CD4-positive, CD25-positive, alpha-beta regulatory T cell (primary cell): ENCODE results near the gene MAML1. TPM values are rescaled to one million over a fixed set of nuclear protein-coding genes. Genes with fewer than 3 reads are reported as not detected.

ENCODE experiments used
- ATAC-seq, 2 donors: fragments of 150-1000 bp; cut with Tn5 transposase; one replicate each; pipeline ENCODE4 v1.10.0; 2021; ENCODE audit warnings: low read depth in 2 of 2, moderate number of reproducible peaks in 2 of 2, moderate library complexity in 1 of 2
- DNase-seq, 3 donors: peaks; one replicate each; pipeline versions ENCODE4 v3.0.0 to v3.0.0-alpha.2; 2012 to 2022; ENCODE audit warnings: mixed read lengths in 1 of 3
- H3K27ac ChIP-seq: one replicate; pipeline ENCODE4 v1.7.0; 2013; ENCODE audit warnings: mild to moderate bottlenecking, low read length; ENCODE audit not compliant: insufficient read depth, poor library complexity, severe bottlenecking
- H3K27me3 ChIP-seq: one replicate; pipeline ENCODE4 v1.7.0; 2013; ENCODE audit warnings: low read length; ENCODE audit not compliant: control insufficient read depth, insufficient read depth
- H3K36me3 ChIP-seq: one replicate; pipeline ENCODE4 v1.7.0; 2013; ENCODE audit warnings: mild to moderate bottlenecking, low read length, moderate library complexity; ENCODE audit not compliant: control insufficient read depth, insufficient read depth
- H3K4me1 ChIP-seq: 2 replicates; pipeline ENCODE4 v1.7.0; 2013; ENCODE audit warnings: mild to moderate bottlenecking, low read length; ENCODE audit not compliant: insufficient read depth, control insufficient read depth, poor library complexity, severe bottlenecking
- H3K4me3 ChIP-seq: one replicate; pipeline ENCODE4 v1.7.0; 2013; ENCODE audit warnings: low read depth, mild to moderate bottlenecking, low read length, moderate library complexity
- H3K9me3 ChIP-seq, 2 experiments: 1 replicate in 1 of 2; 2 replicates in 1 of 2; pipeline ENCODE4 v1.7.0; 2013; ENCODE audit warnings: low read length in 2 of 2, mild to moderate bottlenecking in 1 of 2, moderate library complexity in 1 of 2; ENCODE audit not compliant: control insufficient read depth in 2 of 2
- H3K27ac Mint-ChIP-seq, 3 donors: one replicate each; pipeline ENCODE4 v1.8.0; 2020 to 2022; ENCODE audit warnings: mild to moderate bottlenecking in 3 of 3, mixed read lengths in 3 of 3, moderate library complexity in 2 of 3
- H3K27me3 Mint-ChIP-seq: one replicate; pipeline ENCODE4 v1.8.0; 2022; ENCODE audit warnings: mild to moderate bottlenecking, mixed read lengths
- H3K36me3 Mint-ChIP-seq: one replicate; pipeline ENCODE4 v1.8.0; 2020; ENCODE audit warnings: mixed read lengths
- H3K4me1 Mint-ChIP-seq, 4 donors: one replicate each; pipeline ENCODE4 v1.8.0; 2020 to 2022; ENCODE audit warnings: mixed read lengths in 4 of 4, mild to moderate bottlenecking in 1 of 4
- H3K4me3 Mint-ChIP-seq, 4 donors: one replicate each; pipeline ENCODE4 v1.8.0; 2020 to 2022; ENCODE audit warnings: mild to moderate bottlenecking in 4 of 4, mixed read lengths in 4 of 4, moderate library complexity in 3 of 4
- H3K9me3 Mint-ChIP-seq, 7 donors: one replicate each; pipeline ENCODE4 v1.8.0; 2020 to 2022; ENCODE audit warnings: mixed read lengths in 7 of 7, mild to moderate bottlenecking in 3 of 7, moderate library complexity in 2 of 7
- polyA plus RNA-seq, 4 donors: library from polyadenylated mRNA; unstranded; fragments of 300-500 nt; fragmentation: Illumina TruSeq; gene quantifications; one replicate each; pipeline ENCODE4 v1.2.3, GENCODE V29; 2021
- total RNA-seq: library from RNA; stranded (reverse); gene quantifications from one replicate; pipeline ENCODE4 v1.2.3, GENCODE V29; 2022

MAML1 gene
- total and polyA plus RNA-seq, 5 donors from 2014 or later: 2.8 to 39.5 (median 4.2) TPM

DNA sequence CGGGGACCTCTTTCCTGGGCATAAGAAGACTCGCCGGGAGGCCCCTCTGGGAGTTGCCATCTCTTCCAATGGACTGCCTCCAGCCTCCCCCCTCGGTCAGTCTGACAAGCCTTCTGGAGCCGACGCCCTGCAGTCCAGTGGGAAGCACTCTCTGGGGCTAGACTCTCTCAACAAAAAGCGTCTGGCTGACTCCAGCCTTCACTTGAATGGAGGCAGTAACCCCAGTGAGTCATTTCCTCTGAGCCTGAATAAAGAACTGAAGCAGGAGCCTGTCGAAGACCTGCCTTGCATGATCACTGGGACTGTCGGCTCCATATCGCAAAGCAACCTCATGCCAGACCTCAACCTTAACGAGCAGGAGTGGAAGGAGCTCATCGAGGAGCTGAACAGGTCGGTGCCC is 32.8 kb downstream of the MAML1 start:
- peaks cover 25% of the 10 kb centered on the region for H3K4me1 ChIP-seq
- peaks cover 28% of the 10 kb centered on the region for H3K36me3 Mint-ChIP-seq
- H3K4me3 ChIP-seq: no peak overlapping the region
- H3K27ac Mint-ChIP-seq: peak overlapping the region; percentile 35 to 64 (median 60)
- DNase-seq: no peak
- no peak for ATAC-seq
- H3K27ac ChIP-seq: no peak overlapping the region
- no peaks in the 10 kb centered on the region for H3K9me3 ChIP-seq
- peaks cover 53% of the 10 kb centered on the region for H3K36me3 ChIP-seq
- H3K27me3 ChIP-seq: no peaks in the 10 kb centered on the region
- peaks cover 21 to 50% (median 37%) of the 10 kb centered on the region in 4 donors for H3K4me1 Mint-ChIP-seq
- H3K27me3 Mint-ChIP-seq: no peaks in the 10 kb centered on the region
- no peak overlapping the region for H3K4me3 Mint-ChIP-seq
- H3K9me3 Mint-ChIP-seq: no peaks in the 10 kb centered on the region

DNA sequence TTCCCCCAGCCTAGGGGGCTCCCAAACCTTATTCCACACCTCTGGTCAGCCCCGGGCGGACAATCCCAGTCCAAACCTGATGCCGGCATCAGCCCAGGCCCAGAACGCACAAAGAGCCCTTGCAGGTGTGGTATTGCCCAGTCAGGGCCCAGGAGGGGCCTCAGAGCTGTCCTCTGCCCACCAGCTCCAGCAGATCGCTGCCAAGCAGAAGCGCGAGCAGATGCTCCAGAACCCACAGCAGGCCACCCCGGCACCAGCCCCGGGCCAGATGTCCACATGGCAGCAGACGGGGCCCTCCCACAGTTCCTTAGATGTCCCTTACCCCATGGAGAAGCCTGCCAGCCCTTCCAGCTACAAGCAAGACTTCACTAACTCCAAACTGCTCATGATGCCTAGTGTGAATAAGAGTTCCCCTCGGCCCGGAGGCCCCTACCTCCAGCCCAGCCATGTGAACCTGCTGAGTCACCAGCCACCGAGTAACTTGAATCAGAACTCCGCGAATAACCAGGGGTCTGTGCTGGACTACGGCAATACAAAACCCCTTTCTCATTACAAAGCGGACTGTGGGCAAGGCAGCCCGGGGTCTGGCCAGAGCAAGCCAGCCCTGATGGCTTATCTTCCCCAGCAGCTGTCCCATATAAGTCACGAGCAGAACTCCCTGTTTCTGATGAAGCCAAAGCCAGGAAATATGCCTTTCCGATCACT is 33.6 kb downstream of the MAML1 start:
- Mint-ChIP-seq H3K9me3 (no peaks in the 10 kb centered on the region), H3K4me3 (peak overlapping the region in 1 of 4 donors; percentile 28), H3K36me3 (peaks cover 36% of the 10 kb centered on the region), H3K27me3 (no peaks in the 10 kb centered on the region), H3K4me1 (peaks cover 17 to 44% (median 34%) of the 10 kb centered on the region in 4 donors), H3K27ac (peak overlapping the region in 1 of 3 donors; percentile 35)
- Histone ChIP-seq H3K9me3 (no peaks in the 10 kb centered on the region), H3K36me3 (peaks cover 61% of the 10 kb centered on the region), H3K27ac (no peak overlapping the region), H3K27me3 (no peaks in the 10 kb centered on the region), H3K4me3 (no peak overlapping the region), H3K4me1 (peaks cover 20% of the 10 kb centered on the region)
- DNase-seq: no peak
- ATAC-seq: no peak

DNA sequence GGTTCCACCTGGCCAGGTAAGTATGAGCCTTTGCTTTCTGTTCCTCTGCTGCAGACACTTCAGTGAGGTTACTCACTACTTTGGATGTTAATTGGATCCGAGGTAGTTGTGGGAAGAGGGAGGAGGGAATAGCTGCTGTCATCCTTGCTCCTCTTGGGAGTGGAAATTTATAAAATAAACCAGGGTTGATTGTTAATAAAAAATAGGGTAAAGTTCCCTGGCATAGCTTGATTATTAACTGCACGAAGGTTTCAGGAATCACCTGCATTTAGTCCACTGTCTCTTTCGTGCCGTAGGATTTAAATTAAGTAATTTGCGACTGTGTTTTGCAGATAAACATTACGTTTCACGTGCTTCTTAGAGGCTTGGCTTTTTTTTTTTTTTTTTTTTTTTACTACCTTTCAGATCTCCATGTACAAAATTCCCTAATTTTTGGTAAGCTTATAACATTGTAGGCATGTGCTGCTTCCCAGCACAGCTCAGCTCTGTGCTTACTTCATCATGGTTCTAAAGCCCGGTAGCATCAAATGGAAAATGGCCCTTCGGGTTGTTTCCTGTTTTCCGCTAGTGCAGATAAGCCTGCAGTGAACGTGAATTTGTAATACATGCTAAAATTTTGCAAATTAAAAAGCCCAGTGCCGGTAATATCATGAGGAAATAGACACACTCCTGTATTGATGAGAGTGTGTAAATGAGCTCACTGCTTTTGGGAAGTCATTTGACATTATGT is 34.3 kb downstream of the MAML1 start:
- no peak overlapping the region for H3K27ac ChIP-seq
- H3K9me3 ChIP-seq: no peaks in the 10 kb centered on the region
- H3K4me1 Mint-ChIP-seq: peaks cover 16 to 37% (median 29%) of the 10 kb centered on the region in 4 donors
- H3K9me3 Mint-ChIP-seq: no peaks in the 10 kb centered on the region
- H3K4me3 Mint-ChIP-seq: no peak overlapping the region
- H3K27me3 Mint-ChIP-seq: no peaks in the 10 kb centered on the region
- H3K36me3 Mint-ChIP-seq: peaks cover 40% of the 10 kb centered on the region
- peaks cover 68% of the 10 kb centered on the region for H3K36me3 ChIP-seq
- H3K27ac Mint-ChIP-seq: peak overlapping the region in 2 of 3 donors; percentile 25 to 35
- no peaks in the 10 kb centered on the region for H3K27me3 ChIP-seq
- ATAC-seq: no peak
- H3K4me1 ChIP-seq: peaks cover 14% of the 10 kb centered on the region
- no peak for DNase-seq
- H3K4me3 ChIP-seq: no peak overlapping the region

DNA sequence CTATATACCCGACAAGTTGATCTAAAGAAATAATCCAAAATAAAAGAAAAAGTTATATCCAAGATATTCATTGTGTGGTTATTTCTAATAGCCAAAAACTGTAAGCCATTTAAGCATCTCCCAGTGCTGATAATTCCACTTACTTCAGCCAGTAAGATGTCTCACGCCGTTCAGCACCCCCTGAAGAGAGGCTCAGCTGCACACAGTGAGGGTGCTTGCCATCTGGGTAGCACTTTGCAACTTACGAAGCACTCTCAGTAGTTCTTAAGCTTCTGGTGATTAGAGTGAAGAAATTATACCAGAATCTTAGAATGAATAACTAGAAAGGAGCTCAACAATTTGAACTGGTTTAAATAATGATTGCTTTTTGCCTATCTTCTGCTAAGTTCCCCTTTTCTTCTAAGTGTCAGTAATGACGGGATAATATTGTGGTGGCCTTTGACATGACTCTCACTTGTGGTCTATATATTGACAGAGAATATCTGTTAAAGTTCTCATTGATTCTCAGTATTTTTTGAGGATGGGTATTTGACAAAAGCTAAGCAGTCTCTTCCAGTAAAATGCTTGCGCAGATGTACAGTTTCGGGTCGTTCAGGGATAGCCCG is 35.0 kb downstream of the MAML1 start:
- peaks cover 7% of the 10 kb centered on the region for H3K4me1 ChIP-seq
- H3K27me3 Mint-ChIP-seq: no peaks in the 10 kb centered on the region
- no peak overlapping the region for H3K4me3 Mint-ChIP-seq
- H3K36me3 Mint-ChIP-seq: peaks cover 47% of the 10 kb centered on the region
- H3K27ac Mint-ChIP-seq: peak overlapping the region in 1 of 3 donors; percentile 25
- no peaks in the 10 kb centered on the region for H3K27me3 ChIP-seq
- H3K4me1 Mint-ChIP-seq: peaks cover 11 to 30% (median 24%) of the 10 kb centered on the region in 4 donors
- DNase-seq (no peak), ATAC-seq (no peak)
- H3K27ac ChIP-seq: no peak overlapping the region
- H3K4me3 ChIP-seq: no peak overlapping the region
- H3K9me3 Mint-ChIP-seq: no peaks in the 10 kb centered on the region
- H3K9me3 ChIP-seq: no peaks in the 10 kb centered on the region
- peaks cover 73% of the 10 kb centered on the region for H3K36me3 ChIP-seq

DNA sequence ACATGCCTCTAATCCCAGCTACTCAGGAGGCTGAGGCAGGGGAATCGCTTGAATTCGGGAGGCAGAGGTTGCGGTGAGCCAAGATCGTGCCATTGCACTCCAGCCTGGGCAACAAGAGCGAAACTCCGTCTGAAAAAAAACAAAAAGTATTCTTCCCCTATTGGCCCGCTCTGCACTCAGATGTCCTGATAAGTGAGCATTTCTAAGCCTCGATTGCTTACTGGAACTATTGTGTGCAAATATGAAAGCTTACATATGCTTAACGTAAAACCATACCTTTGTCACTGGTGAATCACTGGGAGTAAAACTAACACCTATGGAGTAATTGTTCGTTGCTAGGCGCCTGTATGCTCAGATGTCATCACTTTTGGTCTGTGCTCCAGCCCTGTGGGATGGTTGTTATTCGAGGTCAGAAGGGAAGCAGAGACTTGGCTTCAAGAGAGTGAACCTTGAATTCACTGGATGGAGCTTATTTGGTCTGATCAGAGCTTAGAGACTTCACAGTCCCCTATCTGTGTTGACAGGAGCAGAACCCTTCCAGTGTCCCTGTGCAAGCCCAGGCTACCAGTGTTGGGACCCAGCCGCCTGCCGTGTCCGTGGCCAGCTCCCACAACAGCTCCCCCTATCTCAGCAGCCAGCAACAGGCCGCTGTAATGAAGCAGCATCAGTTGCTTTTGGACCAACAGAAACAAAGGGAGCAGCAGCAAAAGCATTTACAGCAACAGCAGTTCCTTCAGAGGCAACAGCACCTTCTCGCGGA is 35.9 kb downstream of the MAML1 start:
- peaks cover 54% of the 10 kb centered on the region for H3K36me3 Mint-ChIP-seq
- H3K4me3 Mint-ChIP-seq: no peak overlapping the region
- Histone ChIP-seq H3K36me3 (peaks cover 81% of the 10 kb centered on the region), H3K9me3 (no peaks in the 10 kb centered on the region), H3K4me1 (peaks cover 4% of the 10 kb centered on the region), H3K4me3 (no peak overlapping the region), H3K27ac (no peak overlapping the region), H3K27me3 (no peaks in the 10 kb centered on the region)
- H3K27ac Mint-ChIP-seq: no peak overlapping the region
- no peaks in the 10 kb centered on the region for H3K9me3 Mint-ChIP-seq
- DNase-seq: no peak
- H3K4me1 Mint-ChIP-seq: peaks cover 5 to 22% (median 16%) of the 10 kb centered on the region in 4 donors
- H3K27me3 Mint-ChIP-seq: no peaks in the 10 kb centered on the region
- ATAC-seq: no peak

DNA sequence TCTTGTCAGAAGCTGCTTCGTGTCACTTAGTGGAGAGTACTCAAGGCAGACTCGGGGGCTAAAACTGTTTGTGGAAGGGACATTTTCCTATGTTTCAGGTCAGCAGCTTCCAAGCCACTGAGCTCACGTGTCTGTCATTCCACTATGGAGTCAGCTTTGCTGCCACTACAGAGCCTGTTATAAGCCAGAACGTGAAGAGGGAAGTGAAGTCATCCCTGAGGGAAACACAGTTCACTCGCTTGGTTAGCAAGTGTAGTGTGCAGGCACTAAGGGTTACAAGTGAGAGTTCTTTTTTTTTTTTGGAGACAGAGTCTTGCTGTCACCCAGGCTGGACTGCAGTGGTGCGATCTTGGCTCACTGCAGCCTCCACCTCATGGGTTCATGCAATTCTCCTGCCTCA is 36.6 kb downstream of the MAML1 start:
- no peaks in the 10 kb centered on the region for H3K9me3 ChIP-seq
- H3K27ac ChIP-seq: no peak overlapping the region
- peaks cover 5 to 19% (median 12%) of the 10 kb centered on the region in 4 donors for H3K4me1 Mint-ChIP-seq
- peak overlapping the region in 1 of 3 donors; percentile 78 for H3K27ac Mint-ChIP-seq
- no peaks in the 10 kb centered on the region for H3K27me3 ChIP-seq
- H3K4me3 Mint-ChIP-seq: no peak overlapping the region
- no peak for DNase-seq
- no peak overlapping the region for H3K4me3 ChIP-seq
- H3K36me3 ChIP-seq: peaks cover 87% of the 10 kb centered on the region
- no peak for ATAC-seq
- no peaks in the 10 kb centered on the region for H3K4me1 ChIP-seq
- H3K9me3 Mint-ChIP-seq: no peaks in the 10 kb centered on the region
- no peaks in the 10 kb centered on the region for H3K27me3 Mint-ChIP-seq
- peaks cover 60% of the 10 kb centered on the region for H3K36me3 Mint-ChIP-seq

DNA sequence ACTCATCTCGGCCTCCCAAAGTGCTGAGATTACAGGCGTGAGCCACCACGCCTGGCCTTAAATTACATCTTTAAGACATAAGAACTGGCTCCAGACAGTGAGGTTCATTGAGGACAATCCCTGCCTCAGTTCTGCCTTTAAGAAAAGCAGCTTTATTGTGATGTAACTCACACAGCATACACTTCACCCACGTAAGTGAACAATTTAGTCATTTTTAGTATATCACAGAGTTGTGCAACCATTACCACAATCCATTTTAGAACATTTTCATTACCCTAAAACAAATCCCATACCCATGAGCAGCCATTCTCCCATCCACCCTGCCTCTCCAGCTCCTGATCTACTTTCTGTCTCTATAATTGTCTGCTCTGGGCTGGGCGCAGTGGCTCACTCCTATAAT is 37.2 kb downstream of the MAML1 start:
- Mint-ChIP-seq H3K9me3 (no peaks in the 10 kb centered on the region), H3K4me3 (no peak overlapping the region), H3K4me1 (peaks cover 5 to 19% (median 12%) of the 10 kb centered on the region in 4 donors), H3K27me3 (no peaks in the 10 kb centered on the region), H3K36me3 (peaks cover 60% of the 10 kb centered on the region), H3K27ac (no peak overlapping the region)
- Histone ChIP-seq H3K36me3 (peaks cover 92% of the 10 kb centered on the region), H3K4me3 (no peak overlapping the region), H3K27ac (no peak overlapping the region), H3K4me1 (no peaks in the 10 kb centered on the region), H3K27me3 (no peaks in the 10 kb centered on the region), H3K9me3 (no peaks in the 10 kb centered on the region)
- DNase-seq (no peak), ATAC-seq (no peak)
